Stimulated activated CD4-positive, alpha-beta T cell treated with anti-CD3 and anti-CD28 coated beads, Interleukin-1b, Interleukin-23, amount 100 ng/mL, for 24 hours (primary cell): ENCODE measurements around the gene SFTPB.
A peak's percentile ranks its signal among the peaks of the same experiment; 100 is the strongest.

Experiments used
- DNase-seq, 4 experiments: peaks; one replicate each; pipeline ENCODE4 v3.0.0-alpha.2; 2020; ENCODE audit warnings: low read depth in 4 of 4, low spot score in 1 of 4

SFTPB gene

DNA sequence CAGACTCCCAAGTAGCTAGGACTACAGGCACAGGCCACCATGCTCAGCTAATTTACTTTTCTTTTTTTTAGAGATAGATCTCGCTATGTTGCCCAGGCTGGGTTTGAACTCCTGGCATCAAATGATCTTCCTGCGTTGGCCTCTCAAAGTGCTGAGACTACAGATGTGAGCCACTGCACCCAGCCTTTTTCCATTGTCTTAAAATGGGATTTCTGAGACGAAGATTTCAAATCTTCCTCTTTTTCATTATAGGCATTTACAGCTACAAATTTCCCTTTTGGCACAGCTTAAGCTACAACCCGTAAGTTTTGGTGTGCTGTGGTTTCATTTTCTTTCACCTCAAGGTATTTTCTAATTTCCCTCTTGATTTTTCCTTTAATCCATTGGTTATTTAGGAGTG is 34.8 kb upstream of the SFTPB start:
- DNase-seq = no peak

DNA sequence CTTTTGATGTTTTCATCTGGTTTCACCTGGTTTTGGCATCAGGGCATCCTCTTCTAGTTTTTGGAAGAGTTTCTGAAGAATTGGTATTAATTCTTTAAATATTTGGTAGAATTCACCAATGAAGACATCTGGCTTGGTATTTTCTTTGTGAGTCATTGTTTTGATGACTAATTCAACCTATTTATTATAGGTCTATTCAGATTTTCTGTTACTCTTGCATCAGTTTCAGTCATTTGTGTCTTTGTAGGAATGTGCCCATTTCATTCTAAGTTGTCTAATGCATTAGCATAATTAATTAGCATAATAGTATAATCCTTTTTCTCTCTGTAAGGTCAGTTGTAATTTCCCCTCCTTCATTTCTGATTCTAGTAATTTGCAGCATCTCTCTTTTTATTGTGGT is 34.2 kb upstream of the SFTPB start:
- DNase-seq = no peak

DNA sequence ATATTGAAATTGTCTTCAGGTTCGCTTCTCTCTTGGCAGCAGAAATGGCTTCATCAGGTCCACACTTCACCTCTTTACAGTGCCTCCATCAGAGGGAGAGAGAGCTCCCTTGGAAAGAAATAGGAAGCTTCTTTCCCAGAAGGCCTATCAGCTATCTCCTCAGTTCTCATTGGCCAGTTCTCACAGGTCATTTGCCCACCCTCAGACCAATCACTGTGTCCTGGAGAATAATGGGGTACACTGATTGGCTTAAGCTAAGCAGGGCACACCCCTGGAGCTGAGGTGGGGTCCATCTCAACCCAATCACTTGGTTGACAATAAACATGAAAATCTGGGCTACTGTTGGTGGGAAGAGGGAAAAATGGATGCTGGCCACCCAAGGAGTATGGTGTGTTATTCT is 31.3 kb upstream of the SFTPB start:
- DNase-seq = no peak

DNA sequence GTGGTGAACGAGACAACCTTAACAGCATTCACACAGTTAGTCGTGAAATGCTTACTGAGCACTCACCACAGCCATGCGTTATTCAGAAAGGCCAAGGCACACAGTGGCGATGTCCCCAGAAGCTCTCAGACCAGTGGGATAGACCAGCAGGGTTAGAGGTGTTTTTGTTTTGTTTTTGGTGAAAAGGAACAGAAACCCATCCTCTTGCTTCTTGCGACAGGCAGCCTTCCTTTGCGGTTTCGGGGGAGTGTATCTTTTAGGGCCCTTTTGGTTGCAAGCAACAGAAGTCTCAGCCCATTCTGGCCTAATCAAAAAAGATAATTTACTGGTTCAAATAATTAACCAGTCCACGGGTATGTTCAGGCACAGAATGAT is 30.9 kb upstream of the SFTPB start:
- DNase-seq = no peak

DNA sequence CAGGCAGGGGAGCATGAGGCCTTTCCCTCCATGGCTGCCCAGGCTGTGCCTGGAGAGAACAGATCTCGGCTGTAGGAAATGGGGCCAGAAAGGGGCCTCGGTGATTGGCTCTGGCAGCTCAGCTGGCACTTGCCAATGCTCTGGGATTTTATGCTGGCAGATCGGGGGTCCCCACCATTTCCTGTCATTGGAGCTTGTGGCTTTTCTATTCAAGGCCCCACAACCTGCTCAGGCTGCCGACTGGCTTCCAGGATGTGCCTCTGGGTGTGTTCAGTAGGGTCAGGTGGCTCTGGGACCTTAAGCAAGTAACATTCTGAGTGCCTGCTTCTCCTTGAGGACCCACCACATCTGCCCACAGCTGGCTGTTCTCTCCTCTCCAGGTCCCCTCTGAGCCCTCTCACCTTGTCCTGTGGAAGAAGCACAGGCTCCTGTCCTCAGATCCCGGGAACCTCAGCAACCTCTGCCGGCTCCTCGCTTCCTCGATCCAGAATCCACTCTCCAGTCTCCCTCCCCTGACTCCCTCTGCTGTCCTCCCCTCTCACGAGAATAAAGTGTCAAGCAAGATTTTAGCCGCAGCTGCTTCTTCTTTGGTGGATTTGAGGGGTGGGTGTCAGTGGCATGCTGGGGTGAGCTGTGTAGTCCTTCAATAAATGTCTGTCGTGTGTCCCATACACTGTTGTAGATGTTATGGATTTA is 30.3 kb upstream of the SFTPB start:
- no peak for DNase-seq

DNA sequence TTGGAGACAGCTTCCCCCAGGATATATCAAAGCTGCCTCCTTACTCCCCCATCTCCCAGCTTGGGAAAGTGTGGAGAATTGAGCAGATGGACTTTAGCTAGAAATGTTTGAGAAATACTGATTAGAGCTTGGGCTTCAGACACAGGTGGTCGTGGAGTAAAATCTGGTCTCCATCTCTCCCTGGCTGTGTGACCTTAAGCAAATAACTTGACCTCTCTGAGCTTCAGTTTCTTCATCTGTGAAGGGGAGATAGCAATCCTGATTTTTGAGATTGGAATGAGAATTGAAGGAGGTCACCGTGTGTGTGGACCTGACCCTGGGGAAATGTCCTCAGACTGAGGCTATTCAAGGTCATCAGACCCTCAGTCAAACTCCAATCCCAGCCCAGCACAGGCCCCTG is 29.7 kb upstream of the SFTPB start:
- no peak for DNase-seq

DNA sequence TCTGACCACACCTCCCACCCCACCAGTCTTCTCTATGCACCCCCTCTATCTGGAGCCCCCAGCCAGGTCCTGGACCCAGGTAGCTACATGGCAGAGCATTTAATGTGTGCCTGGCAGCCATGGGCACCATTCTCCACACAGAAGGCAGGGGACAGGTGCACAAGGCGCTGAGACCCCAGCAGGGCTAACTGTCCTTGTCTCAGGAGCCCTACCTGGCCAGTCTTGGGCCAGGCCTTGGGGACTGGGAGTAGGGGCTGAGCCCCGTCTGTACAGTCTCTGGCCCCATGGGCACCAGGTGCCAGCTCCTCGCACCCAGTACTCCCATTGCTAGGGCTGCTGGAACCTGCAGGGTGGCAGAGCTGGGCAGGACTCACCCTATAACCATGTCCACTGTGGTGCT is 29.1 kb upstream of the SFTPB start:
- DNase-seq = no peak

DNA sequence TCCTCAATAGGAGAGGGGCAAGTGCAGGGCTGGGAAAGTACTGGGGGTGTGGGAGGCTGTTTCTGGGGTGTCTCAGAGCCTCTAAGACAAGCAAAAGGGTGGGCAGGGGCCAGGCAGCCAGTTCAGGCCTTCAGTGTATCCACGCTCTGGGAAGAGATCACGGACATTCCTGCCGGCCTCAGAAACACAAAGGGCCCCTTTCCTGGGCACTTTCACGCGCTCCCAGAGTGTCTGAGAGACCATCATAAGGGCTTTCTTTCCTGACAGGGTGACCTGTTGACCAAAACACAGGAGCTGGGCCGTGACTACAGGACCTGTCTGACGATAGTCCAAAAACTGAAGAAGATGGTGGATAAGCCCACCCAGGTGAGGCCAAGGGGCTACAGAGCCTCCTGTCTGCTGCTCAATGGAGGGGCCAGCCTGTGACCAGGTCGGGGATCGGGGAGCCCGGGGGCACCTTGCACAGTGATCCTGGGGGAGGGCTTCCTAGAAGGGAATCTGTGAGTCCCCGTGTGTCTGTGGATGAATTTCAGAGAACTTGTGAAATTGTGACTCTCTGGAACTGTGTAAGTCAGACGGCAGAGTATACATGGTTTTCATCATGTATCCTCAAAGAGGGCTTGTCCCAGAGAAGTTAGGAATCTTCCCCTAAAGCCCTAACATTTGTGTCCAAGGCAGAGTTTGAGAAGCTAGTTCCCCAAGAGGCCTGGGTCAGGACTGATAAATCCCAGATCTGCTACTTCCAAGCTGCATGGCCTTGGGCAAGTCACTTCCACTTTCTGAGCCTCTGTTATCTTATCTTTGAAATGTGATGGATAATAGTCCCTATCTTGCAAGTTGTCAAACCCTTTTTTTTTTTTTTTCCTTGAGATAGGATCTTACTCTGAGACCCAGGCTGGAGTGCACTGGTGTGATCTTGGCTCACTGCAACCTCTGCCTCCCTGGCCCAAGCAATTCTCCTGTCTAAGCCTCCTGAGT is 28.0 kb upstream of the SFTPB start:
- no peak for DNase-seq

DNA sequence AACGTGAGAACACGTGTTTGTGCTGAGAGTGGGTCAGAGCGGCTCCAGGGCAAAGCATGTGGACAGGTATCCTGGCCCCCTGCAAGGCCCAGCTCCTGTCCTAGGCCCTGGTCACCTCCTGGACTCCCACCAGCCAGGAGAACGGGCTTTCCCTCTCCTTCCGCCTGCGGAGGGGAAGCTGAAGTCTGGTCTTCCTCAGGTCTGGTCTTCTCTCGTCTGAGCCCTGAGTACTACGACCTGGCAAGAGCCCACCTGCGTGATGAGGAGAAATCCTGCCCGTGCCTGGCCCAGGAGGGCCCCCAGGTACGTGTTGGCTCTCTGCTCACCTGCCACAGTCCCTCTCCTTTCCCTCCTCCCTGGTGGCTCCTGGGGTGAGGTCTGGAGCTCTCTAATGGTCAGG is 27.1 kb upstream of the SFTPB start:
- DNase-seq = no peak

DNA sequence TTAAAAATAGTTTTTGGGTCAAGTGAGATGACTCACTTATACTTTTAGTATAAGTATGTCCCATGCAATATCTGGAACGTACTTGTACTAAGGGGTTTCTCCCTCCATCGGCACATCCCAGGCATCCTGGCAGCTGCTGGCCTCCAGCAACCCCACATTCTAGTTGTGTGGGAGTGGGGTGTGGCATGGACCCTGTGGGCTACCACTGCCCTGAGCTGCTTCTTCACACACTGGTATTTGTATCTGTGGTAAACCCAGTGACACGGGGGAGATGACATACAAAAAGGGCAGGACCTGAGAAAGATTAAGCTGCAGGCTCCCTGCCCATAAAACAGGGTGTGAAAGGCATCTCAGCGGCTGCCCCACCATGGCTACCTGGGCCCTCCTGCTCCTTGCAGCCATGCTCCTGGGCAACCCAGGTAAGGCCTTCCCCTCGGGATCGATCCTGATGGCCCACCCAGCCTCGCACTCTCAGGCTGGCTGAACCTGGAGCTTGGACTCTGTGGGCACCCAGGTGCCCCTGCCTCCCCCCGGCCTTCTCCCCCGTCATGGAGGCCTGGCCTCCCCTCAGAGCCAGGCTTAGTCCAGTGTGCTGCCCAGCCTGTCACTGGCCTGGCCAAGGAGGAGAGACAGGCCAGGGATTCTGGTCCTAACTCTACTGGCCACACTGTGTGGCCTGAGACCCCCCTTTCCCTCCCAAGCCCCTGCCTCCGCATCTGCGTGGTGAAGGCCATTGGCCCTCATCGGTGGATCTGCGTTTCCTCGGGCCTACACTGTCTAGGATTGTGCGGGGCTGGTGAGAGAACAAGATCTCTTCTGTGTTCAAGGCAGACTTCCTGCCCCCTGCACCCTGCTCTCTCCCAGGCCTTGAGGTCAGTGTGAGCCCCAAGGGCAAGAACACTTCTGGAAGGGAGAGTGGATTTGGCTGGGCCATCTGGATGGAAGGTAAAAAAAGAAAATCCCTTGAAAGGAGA is 26.3 kb upstream of the SFTPB start, which contains the start of gene GNLY:
Gene GNLY, plus strand, starts transcription at position 307 of the 974 bp plus-strand sequence. Its CDS starts 61 bp downstream, at position 368.
- no peak for DNase-seq

DNA sequence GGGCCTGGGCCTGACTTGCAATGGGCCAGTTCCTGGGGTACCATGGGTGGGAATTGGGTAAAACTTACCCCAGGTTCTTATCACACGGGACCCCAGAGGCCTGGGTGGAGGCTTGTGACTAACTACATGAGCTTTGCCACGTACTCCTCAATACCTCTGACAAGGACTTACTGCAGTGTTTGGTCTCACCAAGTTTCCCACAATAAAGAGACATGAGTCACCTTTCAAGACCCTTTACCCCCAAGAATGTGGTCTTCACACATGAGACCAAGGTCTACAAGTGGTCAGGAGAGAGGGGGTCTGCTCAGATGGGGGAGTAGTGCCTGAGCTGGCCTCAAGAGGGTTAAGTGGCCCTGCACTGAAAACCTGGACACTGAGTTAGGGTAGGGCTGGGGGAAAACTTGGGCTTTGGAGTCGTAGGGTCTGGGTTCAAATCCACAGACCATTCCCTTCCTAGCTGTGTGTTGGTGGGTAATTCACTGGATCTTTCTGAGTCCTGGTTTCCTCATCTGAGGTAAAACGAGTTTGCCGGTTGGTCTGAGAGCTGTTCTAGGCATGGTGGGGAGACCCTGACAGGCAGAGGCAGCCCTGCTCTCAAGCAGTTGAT is 24.1 kb upstream of the SFTPB start:
- no peak for DNase-seq

DNA sequence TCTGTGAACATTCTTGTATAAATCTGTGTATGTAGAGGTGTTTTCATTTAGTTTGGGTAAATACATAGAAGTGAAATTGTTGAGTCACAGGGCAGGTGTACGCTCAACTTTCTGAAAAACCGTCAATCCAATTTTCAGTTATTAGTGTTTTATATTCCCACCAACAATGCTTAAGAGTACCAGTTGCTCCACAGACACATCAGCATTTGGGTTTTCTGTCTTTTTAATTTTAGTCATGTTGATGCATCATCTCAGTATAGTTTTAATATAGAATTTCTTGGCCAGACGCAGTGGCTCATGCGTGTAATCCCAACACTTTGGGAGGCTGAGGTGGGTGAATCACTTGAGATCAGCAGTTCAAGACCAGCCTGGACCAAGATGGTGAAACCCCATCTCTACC is 22.9 kb upstream of the SFTPB start:
- no peak for DNase-seq

DNA sequence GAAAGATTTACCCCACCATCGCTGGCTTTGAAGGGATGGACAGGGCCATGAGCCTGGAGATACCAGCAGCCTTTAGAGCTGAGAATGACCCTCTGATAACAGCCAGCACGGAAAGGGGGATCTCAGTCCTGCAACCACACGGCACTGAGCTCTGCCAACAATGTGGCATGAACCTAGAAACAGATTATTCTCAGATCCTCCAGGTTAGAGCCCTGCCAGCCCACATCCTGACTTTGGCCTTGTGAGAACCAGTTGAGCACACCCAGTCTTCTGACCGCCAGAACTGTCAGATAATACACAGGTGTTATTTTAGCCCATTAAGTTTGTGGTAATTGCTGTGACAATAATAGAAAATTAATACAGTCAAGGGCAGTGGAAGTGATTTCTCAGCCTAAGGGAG is 16.8 kb upstream of the SFTPB start:
- DNase-seq = no peak

DNA sequence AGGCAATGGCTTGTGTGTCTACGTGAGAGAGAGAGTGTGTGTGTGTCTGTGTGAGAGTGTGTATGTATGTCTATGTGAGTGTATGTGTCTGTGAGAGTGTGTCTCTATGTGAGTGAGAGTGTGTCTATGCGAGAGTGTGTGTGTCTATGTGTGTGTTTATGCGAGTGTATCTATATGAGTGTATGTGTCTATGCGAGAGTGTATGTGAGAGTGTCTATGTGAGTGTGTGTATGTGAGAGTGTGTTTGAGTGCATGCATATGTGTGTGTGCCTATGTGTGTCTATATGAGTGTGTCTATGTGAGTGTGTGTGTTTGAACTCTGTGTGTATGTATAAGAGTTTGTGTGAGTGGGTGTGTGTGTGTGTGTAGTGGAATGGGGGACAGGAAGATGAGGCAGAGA is 16.4 kb upstream of the SFTPB start:
- DNase-seq = no peak

DNA sequence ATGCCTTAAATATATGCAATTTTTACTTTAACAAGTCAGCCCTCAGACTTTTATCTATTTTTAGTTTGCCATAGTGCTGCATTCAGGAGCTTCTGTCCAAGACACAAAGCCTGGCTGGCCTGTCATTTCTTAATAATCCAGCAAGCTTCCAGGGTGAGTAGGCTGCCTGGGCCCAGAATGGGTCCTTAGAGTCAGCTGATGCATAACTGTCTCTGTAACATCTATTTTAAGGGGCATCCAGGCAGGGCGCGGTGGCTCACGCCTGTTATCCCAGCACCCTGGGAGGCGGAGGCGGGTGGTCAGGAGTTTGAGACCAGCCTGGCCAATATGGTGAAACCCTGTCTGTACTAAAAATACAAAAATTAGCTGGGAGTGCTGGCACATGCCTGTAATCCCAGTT is 14.4 kb upstream of the SFTPB start:
- DNase-seq = no peak

DNA sequence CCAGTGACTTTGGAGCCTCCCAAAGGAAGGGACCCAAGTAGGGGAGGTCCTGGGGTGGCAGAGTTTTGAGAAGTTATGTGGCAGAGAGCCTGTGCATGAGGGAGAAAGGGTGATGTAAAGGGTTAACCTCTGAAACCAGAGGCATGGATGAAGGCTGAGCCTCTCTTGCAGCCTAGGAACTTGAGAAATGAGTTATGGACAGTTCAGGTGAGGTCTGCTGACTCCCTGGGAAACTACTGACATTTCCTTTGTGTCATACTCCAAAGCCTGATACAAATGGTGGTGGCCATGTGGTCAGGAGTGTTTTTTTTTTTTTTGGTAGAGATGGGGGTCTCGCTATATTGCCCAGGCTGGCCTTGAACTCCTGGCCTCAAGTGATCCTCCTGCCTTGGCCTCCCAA is 13.8 kb upstream of the SFTPB start:
- DNase-seq = no peak

DNA sequence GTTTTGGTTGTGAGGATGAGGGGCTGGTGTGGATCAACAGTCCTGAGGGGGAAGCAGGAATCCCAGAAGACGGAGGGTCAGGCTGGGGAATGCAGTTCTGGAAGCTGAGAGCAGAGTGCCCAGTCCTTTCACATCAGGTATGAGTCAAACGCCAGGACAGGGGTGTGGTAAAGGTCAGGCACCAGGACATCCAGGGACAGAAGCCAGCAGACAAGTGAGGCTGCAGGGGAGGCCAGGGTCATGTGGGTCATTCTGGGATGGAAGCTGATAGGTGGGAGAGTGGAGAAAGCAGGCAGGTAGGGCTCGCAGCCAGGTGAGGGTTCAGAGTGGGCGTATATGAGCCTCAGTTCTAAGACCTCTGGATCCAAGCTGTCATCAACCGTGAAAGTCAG is 13.4 kb upstream of the SFTPB start:
- no peak for DNase-seq

DNA sequence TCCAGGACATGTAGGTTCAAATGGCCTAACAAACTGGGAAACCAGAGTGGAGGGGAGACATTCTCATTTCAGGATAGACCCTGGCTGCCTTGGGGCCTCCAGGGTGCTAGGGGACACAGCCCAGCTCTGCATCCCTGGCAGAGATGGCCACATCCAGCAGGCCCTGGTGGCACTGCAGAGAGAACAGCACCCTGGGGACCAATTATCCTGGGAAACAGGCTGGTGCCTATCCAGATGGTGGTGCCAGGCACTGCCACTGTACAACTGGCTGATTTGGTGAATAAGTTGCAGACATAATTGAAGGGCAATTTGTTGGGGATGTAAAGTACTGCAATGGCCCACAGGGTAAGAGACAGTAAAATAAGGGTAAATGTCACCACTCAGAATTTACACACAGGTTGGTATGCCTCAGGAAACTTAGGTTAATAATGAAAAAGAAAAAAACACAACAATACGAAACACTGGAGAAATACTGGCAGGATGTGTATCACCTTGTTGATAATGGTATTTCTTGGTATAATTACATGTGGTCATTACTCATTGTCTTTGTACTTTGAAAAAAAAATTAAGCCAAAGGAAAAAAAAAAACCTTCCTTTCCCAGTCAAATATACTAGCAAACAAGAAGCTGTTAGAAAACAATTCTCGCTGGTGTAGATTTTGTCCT is 12.8 kb upstream of the SFTPB start:
- DNase-seq = no peak

DNA sequence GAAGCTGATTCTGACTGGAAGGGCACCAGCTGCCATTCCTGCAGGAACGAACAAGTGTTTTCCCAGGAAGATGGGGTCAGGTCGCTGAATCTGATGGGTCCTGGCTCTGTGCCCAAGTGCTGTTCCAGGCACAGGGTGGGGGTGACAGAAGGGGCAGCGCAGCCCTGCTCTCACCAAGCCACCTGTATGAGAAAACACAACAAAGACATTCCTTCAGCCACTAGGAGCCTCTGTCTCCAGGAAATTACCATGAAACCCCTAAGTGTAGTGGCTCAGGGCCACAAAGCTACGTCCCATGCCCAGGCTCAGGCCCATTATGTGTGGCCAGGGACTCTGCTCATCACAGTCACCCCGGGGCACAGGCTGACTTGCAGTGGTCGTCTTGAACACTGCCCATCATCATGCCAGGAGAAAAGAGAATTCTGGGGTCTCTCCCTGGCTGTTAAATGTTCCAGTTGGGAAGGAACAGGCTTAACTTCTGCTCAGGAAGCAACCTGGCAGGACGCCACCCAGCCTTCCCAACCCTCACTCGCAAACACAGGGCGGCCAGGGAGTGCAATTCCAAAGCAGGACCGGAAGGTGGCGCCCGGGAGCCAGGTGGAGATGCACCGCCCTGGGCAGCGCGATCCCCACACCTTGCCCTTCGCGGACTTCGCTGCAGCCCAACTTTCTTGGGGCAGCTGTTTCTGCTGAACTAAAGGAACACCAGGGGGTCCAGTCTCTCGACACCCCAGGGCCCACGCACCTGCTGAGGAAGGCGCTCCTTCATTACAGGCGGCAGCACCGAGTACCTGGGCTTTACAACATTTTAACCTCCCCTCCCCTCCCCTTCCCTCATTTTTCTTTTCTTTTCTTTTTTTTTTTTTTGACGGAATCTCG is 11.0 kb upstream of the SFTPB start:
- peak; percentile 49 to 74 (median 64) for DNase-seq
